Tibial nerve (tissue), 4 donors: ENCODE measurements around the gene LRRC1. TPM values are rescaled to one million over a fixed set of nuclear protein-coding genes. Genes with fewer than 3 reads are reported as not detected.

Experiments used
- DNase-seq, 2 donors: peaks; one replicate each; pipeline ENCODE4 v3.0.0-alpha.2; 2019; ENCODE audit warnings: low spot score in 2 of 2
- H3K27ac ChIP-seq, 4 donors: fragments of 200-600 bp; sonication (generic) in 3 of 4; one replicate each; pipeline ENCODE4 v1.5.1; 2017 to 2019; ENCODE audit warnings: mild to moderate bottlenecking in 1 of 4
- H3K27me3 ChIP-seq, 2 donors: fragments of 200-600 bp; sonication (generic) in 1 of 2; one replicate each; pipeline versions ENCODE4 v1.5.1 to v1.6.0; 2017 to 2019
- H3K36me3 ChIP-seq, 3 donors: fragments of 200-600 bp; sonication (generic); one replicate each; pipeline ENCODE4 v1.5.1; 2018 to 2019
- H3K4me1 ChIP-seq, 4 donors: fragments of 200-600 bp; sonication (generic) in 3 of 4; one replicate each; pipeline ENCODE4 v1.5.1; 2017 to 2019
- H3K4me3 ChIP-seq, 4 donors: fragments of 200-600 bp; sonication (generic) in 3 of 4; one replicate each; pipeline ENCODE4 v1.5.1; 2017 to 2019; ENCODE audit warnings: mild to moderate bottlenecking in 1 of 4, moderate library complexity in 1 of 4
- H3K9me3 ChIP-seq, 4 donors: fragments of 200-600 bp; sonication (generic) in 3 of 4; one replicate each; pipeline ENCODE4 v1.5.1; 2017 to 2019
- EP300 ChIP-seq, 2 donors: sonication (generic); formaldehyde crosslinking; IDR thresholded peaks; one replicate each; pipeline ENCODE4 v1.6.1; 2017; ENCODE audit warnings: antibody characterized with exemption in 2 of 2, mild to moderate bottlenecking in 1 of 2
- POLR2A ChIP-seq, 2 donors: fragments of 450-650 bp; IDR thresholded peaks; one replicate each; pipeline ENCODE4 v1.6.1; 2017; ENCODE audit warnings: antibody characterized with exemption in 2 of 2, mild to moderate bottlenecking in 2 of 2, moderate library complexity in 2 of 2
- WGBS, 2 donors: methylation state at CpG; one replicate each; pipeline ENCODE4 v1.1.5; 2018; 5-methylcytosine and 5-hydroxymethylcytosine counted together
- total RNA-seq, 4 donors: library from RNA; depleted of rRNA; stranded (reverse); fragments of >200 nt; gene quantifications; one replicate each; pipeline ENCODE4 v1.1.0, GENCODE V29; 2016
- TF ChIP-seq, protein P1 (sequence below), 5 experiments: fragments of 200-600 bp in 3 of 5; fragments of 450-650 bp in 2 of 5; sonication (generic) in 3 of 5; IDR thresholded peaks; one replicate each; pipeline ENCODE4 v1.5.1; 2016 to 2019; ENCODE audit warnings: antibody characterized with exemption in 5 of 5, mild to moderate bottlenecking in 3 of 5, moderate library complexity in 2 of 5

The LRRC1 gene
- total RNA-seq, 4 donors from 2014 or later = 22.8 to 50.0 (median 39.6) TPM

- Histone ChIP-seq H3K27me3 (no peaks in the 10 kb centered on the region), H3K4me1 (peaks cover 0 to 42% (median 2%) of the 10 kb centered on the region in 4 donors), H3K27ac (no peak overlapping the region), H3K9me3 (no peaks in the 10 kb centered on the region), H3K4me3 (no peak overlapping the region), H3K36me3 (no peaks in the 10 kb centered on the region)
- TF ChIP-seq, protein P1, sequence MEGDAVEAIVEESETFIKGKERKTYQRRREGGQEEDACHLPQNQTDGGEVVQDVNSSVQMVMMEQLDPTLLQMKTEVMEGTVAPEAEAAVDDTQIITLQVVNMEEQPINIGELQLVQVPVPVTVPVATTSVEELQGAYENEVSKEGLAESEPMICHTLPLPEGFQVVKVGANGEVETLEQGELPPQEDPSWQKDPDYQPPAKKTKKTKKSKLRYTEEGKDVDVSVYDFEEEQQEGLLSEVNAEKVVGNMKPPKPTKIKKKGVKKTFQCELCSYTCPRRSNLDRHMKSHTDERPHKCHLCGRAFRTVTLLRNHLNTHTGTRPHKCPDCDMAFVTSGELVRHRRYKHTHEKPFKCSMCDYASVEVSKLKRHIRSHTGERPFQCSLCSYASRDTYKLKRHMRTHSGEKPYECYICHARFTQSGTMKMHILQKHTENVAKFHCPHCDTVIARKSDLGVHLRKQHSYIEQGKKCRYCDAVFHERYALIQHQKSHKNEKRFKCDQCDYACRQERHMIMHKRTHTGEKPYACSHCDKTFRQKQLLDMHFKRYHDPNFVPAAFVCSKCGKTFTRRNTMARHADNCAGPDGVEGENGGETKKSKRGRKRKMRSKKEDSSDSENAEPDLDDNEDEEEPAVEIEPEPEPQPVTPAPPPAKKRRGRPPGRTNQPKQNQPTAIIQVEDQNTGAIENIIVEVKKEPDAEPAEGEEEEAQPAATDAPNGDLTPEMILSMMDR (IDR thresholded peaks at IDR 0.05) = no peak
- TF ChIP-seq POLR2A (IDR thresholded peaks at IDR 0.05) (no peak), EP300 (IDR thresholded peaks at IDR 0.05) (no peak)
- DNase-seq = no peak
- 58 to 68% methylated on average over 10 of the region's 10 CpGs for WGBS, 2 donors
These were observed 27.8 kb downstream of the LRRC1 start for GRCh38 chr6:53822401-53823125.

DNA sequence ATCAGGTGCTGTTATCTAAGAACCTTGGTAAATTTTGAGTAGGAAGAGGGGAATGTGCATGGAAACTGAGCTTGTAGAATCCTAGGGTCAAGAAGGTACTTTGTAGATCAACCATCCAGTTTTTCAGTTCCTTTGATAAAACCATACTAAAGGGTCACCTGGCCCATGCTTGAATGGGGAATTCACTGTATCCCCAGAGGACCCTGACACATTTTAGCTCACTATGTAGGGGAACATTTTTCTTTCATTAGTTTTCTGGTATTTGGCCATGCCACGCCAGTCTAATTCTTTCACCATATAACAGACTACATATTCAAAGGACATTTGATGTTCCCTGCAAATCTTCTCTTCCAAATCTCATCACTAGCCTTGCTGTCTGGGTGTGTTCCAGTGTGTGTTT, 29.9 kb downstream of the LRRC1 start:
- Histone ChIP-seq H3K27me3 (no peaks in the 10 kb centered on the region), H3K36me3 (no peaks in the 10 kb centered on the region), H3K4me3 (no peak overlapping the region), H3K4me1 (peaks cover 0 to 63% (median 14%) of the 10 kb centered on the region in 4 donors), H3K27ac (no peak overlapping the region), H3K9me3 (no peaks in the 10 kb centered on the region)
- 94 to 100% methylated on average over 1 of the region's 1 CpG for WGBS, 2 donors
- no peak for DNase-seq
- TF ChIP-seq POLR2A (IDR thresholded peaks at IDR 0.05) (no peak), EP300 (IDR thresholded peaks at IDR 0.05) (no peak)

DNA sequence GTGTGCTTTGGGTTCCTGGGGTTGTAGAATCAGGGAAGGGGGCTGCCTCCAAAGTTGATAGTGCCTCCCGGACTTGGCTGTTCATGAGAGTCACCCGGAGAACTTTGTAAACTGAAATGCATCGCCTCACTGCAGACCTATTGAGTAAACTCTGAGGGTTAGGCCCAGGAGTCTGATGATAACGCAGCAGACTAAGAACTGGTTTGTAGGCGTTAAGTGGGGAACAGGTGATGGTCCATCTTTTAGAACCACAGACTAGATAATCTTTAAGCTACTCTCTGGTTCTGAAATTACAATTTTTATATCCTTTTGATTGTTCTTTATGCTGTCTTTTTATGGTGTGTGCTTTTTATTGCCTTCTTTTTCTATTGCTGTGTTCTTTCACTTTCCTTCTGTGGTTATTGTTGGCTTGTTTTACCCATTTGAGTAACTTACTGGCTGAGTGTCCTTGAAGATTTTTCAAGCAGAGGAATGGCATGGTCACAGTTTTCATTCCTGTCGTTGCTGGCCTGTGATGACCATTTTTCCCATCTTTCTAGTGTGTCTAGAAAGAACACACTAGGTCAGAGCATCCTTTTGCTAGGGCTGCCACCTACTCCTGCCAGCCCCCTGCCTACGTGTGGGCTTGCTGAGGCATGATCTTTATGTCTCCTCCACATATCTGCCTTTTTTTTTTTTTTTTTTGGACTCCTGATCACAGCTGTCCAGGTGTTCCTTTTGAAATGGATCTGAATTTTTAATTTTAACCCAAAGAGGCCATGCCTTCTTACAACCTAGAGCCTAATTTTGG, 30.9 kb downstream of the LRRC1 start:
- Histone ChIP-seq H3K4me3 (no peak overlapping the region), H3K4me1 (peaks cover 0 to 73% (median 18%) of the 10 kb centered on the region in 4 donors), H3K27ac (peak overlapping the region in 2 of 4 donors; percentile 4 to 42), H3K36me3 (no peaks in the 10 kb centered on the region), H3K9me3 (no peaks in the 10 kb centered on the region), H3K27me3 (no peaks in the 10 kb centered on the region)
- no peak for TF ChIP-seq POLR2A (IDR thresholded peaks at IDR 0.05)
- TF ChIP-seq, protein P1 (IDR thresholded peaks at IDR 0.05) = no peak
- TF ChIP-seq EP300 (IDR thresholded peaks at IDR 0.05) = no peak
- WGBS, 2 donors = 76 to 78% methylated on average over 7 of the region's 7 CpGs
- no peak for DNase-seq

DNA sequence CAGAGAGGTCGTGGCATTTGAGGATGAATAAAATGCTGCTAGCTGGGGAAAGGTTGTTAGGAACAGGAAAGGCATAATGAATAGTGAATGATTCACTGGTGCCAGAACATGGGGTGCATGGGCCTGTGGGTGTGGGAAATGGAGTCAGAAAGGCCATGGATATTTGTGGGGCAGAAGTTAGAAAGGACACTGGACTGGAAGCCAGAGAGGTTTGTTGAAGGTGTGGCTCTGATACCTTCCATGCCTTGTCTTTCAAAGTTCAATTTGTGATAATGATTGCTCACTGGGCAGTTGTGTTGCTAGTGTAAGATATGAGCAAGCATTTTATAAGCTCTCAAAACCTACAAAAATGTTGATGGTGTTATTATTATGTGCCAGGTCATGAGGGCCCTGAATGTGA, 32.7 kb downstream of the LRRC1 start:
- WGBS, 2 donors = 83 to 91% methylated on average over 1 of the region's 1 CpG
- no peaks in the 10 kb centered on the region for H3K27me3 ChIP-seq
- no peaks in the 10 kb centered on the region for H3K36me3 ChIP-seq
- H3K4me3 ChIP-seq = no peak overlapping the region
- no peak for DNase-seq
- H3K27ac ChIP-seq = peak overlapping the region in 2 of 4 donors; percentile 9 to 50
- H3K4me1 ChIP-seq = peaks cover 0 to 63% (median 18%) of the 10 kb centered on the region in 4 donors
- TF ChIP-seq, protein P1 (IDR thresholded peaks at IDR 0.05) = no peak
- TF ChIP-seq EP300 (IDR thresholded peaks at IDR 0.05) (no peak), POLR2A (IDR thresholded peaks at IDR 0.05) (no peak)
- H3K9me3 ChIP-seq = no peaks in the 10 kb centered on the region

GRCh38 chr6:53828215-53828614, 33.4 kb downstream of the LRRC1 start:
- H3K4me1 ChIP-seq = peaks cover 0 to 60% (median 18%) of the 10 kb centered on the region in 4 donors
- no peaks in the 10 kb centered on the region for H3K9me3 ChIP-seq
- TF ChIP-seq, protein P1 (IDR thresholded peaks at IDR 0.05) = no peak
- TF ChIP-seq EP300 (IDR thresholded peaks at IDR 0.05) (no peak), POLR2A (IDR thresholded peaks at IDR 0.05) (no peak)
- DNase-seq = no peak
- H3K36me3 ChIP-seq = no peaks in the 10 kb centered on the region
- H3K27ac ChIP-seq = peak overlapping the region in 1 of 4 donors; percentile 50
- 52 to 57% methylated on average over 2 of the region's 2 CpGs for WGBS, 2 donors
- H3K27me3 ChIP-seq = no peaks in the 10 kb centered on the region
- no peak overlapping the region for H3K4me3 ChIP-seq
